ENCODE results near the gene STX8. TPM values are rescaled to one million over a fixed set of nuclear protein-coding genes. Genes with fewer than 3 reads are reported as not detected.

The STX8 gene
- total and polyA plus RNA-seq, 12 donors, result 53.3 to 80.1 (median 63.9) TPM

DNA sequence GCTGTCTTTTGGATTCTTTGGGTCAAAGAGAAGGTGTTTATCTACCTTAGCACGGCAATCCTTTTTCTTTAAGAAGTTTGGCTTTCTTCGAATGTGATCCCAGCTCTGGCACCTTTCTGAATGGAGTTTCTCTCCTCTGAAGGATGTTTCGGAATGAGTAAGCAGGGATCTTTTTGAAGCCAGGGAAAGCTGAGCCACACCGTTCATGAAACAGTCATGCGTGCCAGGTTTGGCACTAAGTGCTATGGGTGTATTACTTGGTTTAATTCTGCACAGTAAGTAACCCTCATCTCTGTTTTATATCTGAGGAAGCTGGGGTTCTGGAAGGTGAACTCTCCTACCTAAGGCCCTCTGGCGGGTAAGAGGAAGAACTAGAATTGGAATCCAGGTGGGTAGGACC is 319.8 kb downstream of the STX8 start:
- H3K4me3 ChIP-seq, result no peak overlapping the region
- H3K9me3 ChIP-seq, result no peaks in the 10 kb centered on the region
- no peak for ATAC-seq
- H3K27ac ChIP-seq, result no peak overlapping the region
- intact Hi-C loops (cut with DNase I), result no loop called here
- no peaks in the 10 kb centered on the region for H3K27me3 ChIP-seq
- 73 to 95% methylated on average over 6 of the region's 6 CpGs for WGBS, 2 donors
- no peak for DNase-seq
- H3K4me1 ChIP-seq, result peaks cover 0 to 34% (median 17%) of the 10 kb centered on the region in 9 donors
- TF ChIP-seq, protein P1, sequence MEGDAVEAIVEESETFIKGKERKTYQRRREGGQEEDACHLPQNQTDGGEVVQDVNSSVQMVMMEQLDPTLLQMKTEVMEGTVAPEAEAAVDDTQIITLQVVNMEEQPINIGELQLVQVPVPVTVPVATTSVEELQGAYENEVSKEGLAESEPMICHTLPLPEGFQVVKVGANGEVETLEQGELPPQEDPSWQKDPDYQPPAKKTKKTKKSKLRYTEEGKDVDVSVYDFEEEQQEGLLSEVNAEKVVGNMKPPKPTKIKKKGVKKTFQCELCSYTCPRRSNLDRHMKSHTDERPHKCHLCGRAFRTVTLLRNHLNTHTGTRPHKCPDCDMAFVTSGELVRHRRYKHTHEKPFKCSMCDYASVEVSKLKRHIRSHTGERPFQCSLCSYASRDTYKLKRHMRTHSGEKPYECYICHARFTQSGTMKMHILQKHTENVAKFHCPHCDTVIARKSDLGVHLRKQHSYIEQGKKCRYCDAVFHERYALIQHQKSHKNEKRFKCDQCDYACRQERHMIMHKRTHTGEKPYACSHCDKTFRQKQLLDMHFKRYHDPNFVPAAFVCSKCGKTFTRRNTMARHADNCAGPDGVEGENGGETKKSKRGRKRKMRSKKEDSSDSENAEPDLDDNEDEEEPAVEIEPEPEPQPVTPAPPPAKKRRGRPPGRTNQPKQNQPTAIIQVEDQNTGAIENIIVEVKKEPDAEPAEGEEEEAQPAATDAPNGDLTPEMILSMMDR (IDR thresholded peaks at IDR 0.05), result no peak
- H3K36me3 ChIP-seq, result no peaks in the 10 kb centered on the region

DNA sequence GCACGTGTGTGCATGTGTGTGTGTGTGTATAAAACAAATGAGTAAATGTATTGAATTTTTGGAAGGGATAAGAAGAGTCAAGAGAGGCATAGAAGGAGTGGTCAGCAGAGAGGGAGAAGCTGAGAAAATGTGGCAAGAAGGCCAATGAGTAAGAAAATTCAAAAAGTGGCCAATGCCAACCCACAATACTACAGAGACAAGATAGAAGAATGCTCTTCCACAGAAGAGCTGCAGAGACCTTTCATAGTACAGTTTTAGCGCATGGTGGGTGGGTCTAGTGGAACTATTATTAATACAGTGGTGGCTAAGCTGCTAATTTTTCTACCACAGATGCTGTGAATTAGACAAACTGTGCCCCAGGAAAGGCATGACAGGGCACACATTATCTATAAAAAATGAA is 320.8 kb downstream of the STX8 start:
- Histone ChIP-seq H3K27me3 (no peaks in the 10 kb centered on the region), H3K4me3 (no peak overlapping the region), H3K4me1 (peaks cover 0 to 25% (median 16%) of the 10 kb centered on the region in 9 donors), H3K27ac (no peak overlapping the region), H3K36me3 (peaks cover 0 to 5% (median 0%) of the 10 kb centered on the region in 9 donors), H3K9me3 (no peaks in the 10 kb centered on the region)
- TF ChIP-seq, protein P1 (IDR thresholded peaks at IDR 0.05), result no peak
- 66 to 97% methylated on average over 2 of the region's 2 CpGs for WGBS, 2 donors
- DNase-seq, result no peak
- ATAC-seq, result no peak
- intact Hi-C loops (cut with DNase I), result no loop called here

GRCh38 chr17:9253308-9253707 is 322.3 kb downstream of the STX8 start:
- intact Hi-C loops (cut with DNase I), result no loop called here
- WGBS, 2 donors, result 90 to 96% methylated on average over 3 of the region's 3 CpGs
- ATAC-seq (no peak), DNase-seq (no peak)
- Histone ChIP-seq H3K36me3 (peaks cover 0 to 13% (median 0%) of the 10 kb centered on the region in 9 donors), H3K27ac (no peak overlapping the region), H3K4me1 (peaks cover 0 to 14% (median 6%) of the 10 kb centered on the region in 9 donors), H3K9me3 (no peaks in the 10 kb centered on the region), H3K4me3 (no peak overlapping the region), H3K27me3 (no peaks in the 10 kb centered on the region)
- TF ChIP-seq, protein P1 (IDR thresholded peaks at IDR 0.05), result no peak

GRCh38 chr17:9251273-9251672 is 324.3 kb downstream of the STX8 start:
- Histone ChIP-seq H3K4me3 (no peak overlapping the region), H3K27ac (no peak overlapping the region), H3K9me3 (no peaks in the 10 kb centered on the region), H3K27me3 (no peaks in the 10 kb centered on the region), H3K36me3 (peaks cover 0 to 17% (median 0%) of the 10 kb centered on the region in 9 donors), H3K4me1 (peaks cover 0 to 3% (median 0%) of the 10 kb centered on the region in 9 donors)
- intact Hi-C loops (cut with DNase I), result no loop called here
- no peak for ATAC-seq
- TF ChIP-seq, protein P1 (IDR thresholded peaks at IDR 0.05), result no peak
- 86 to 89% methylated on average over 12 of the region's 12 CpGs for WGBS, 2 donors
- DNase-seq, result no peak
